K562 (cell line): ENCODE measurements around the gene HOXA7. TPM values are rescaled to one million over a fixed set of nuclear protein-coding genes. Genes with fewer than 3 reads are reported as not detected.

Source experiments
- ATAC-seq: fragments of 200-7000 bp; cut with Tn5 transposase; 3 replicates; pipeline ENCODE4 v1.9.1; 2020; ENCODE audit warnings: moderate library complexity
- BruUV-seq: library from RNA; stranded (reverse); fragments of 400-500 nt; replicated peaks from 2 replicates; lab custom pipeline; 2021; lab: Mats Ljungman, UMichigan
- CTCF ChIA-PET: fragments of 300-600 bp; formaldehyde crosslinking; extraction: SDS; loops from one replicate; lab custom pipeline; 2021; ENCODE audit warnings: low intra/inter-chr PET ratio; lab: Yijun Ruan, JAX
- POLR2A ChIA-PET: fragments of 300-600, 350-650 bp; sonication (Branson Sonifier 250); formaldehyde crosslinking; extraction: SDS; loops from one replicate; lab custom pipeline; 2021; ENCODE audit warnings: antibody characterized with exemption, inconsistent platforms; lab: Yijun Ruan, JAX
- DNase-seq, 4 experiments: peaks; one replicate each; pipeline versions ENCODE4 v3.0.0 to v3.0.0-alpha.2; 2011 to 2018; ENCODE audit warnings: low spot score in 3 of 4, mixed read lengths in 3 of 4; ENCODE audit errors: extremely low read depth in 1 of 4
- FAIRE-seq: peaks from 2 replicates; lab custom pipeline; 2011; peaks lifted over from hg19 to GRCh38; lab: Jason Lieb, UNC
- H2AFZ ChIP-seq: 2 replicates; pipeline ENCODE4 v1.6.0; 2011; ENCODE audit warnings: low read depth, low read length, control low read depth, inconsistent platforms
- H3K27ac ChIP-seq: fragments of 200-600 bp; 3 replicates; pipeline ENCODE4 v1.8.0; 2011; ENCODE audit warnings: low read depth, mild to moderate bottlenecking, control low read depth, inconsistent platforms, low read length, moderate library complexity, mixed read lengths; ENCODE audit errors: extremely low read depth
- H3K27me3 ChIP-seq, 2 experiments: fragments of 300-600 bp in 1 of 2; 2 replicates in 1 of 2; 3 replicates in 1 of 2; pipeline versions ENCODE4 v1.6.0 to v1.8.0; 2011; ENCODE audit warnings: inconsistent platforms in 2 of 2, low read length in 2 of 2, mild to moderate bottlenecking in 1 of 2, mixed read lengths in 1 of 2, moderate library complexity in 1 of 2; ENCODE audit not compliant: control insufficient read depth in 2 of 2, insufficient read depth in 2 of 2
- H3K36me3 ChIP-seq: fragments of 300-600 bp; 3 replicates; pipeline ENCODE4 v1.8.0; 2011; ENCODE audit warnings: mild to moderate bottlenecking, low read length, inconsistent platforms; ENCODE audit not compliant: control insufficient read depth, insufficient read depth
- H3K4me1 ChIP-seq, 2 experiments: fragments of 200-600 bp in 1 of 2; replicated peaks in 1 of 2; 2 replicates in 1 of 2; 3 replicates in 1 of 2; pipeline versions ENCODE4 v1.5.1 to v1.8.0; 2011; ENCODE audit warnings: inconsistent platforms in 2 of 2, low read length in 2 of 2, mild to moderate bottlenecking in 1 of 2, mixed read lengths in 1 of 2, moderate library complexity in 1 of 2; ENCODE audit not compliant: control insufficient read depth in 2 of 2, insufficient read depth in 2 of 2
- H3K4me2 ChIP-seq: 2 replicates; pipeline ENCODE4 v1.6.1; 2011; ENCODE audit warnings: low read length, control low read depth, inconsistent platforms, mixed read lengths; ENCODE audit not compliant: insufficient read depth
- H3K4me3 ChIP-seq: fragments of 200-600 bp; sonication (generic), shearing (Covaris generic); 2 replicates; pipeline ENCODE4 v1.5.1; 2016; ENCODE audit warnings: control low read depth, inconsistent platforms
- H3K79me2 ChIP-seq: fragments of 200-600 bp; 3 replicates; pipeline ENCODE4 v1.8.0; 2011; ENCODE audit warnings: low read length, inconsistent platforms; ENCODE audit not compliant: control insufficient read depth, insufficient read depth
- H3K9ac ChIP-seq, 2 experiments: 2 replicates each; pipeline versions ENCODE4 v1.6.0 to v1.6.1; 2011; ENCODE audit warnings: low read depth in 2 of 2, low read length in 2 of 2, control low read depth in 1 of 2, inconsistent platforms in 1 of 2, mild to moderate bottlenecking in 1 of 2, mixed read lengths in 1 of 2; ENCODE audit not compliant: insufficient read depth in 1 of 2
- H3K9me1 ChIP-seq: one replicate; pipeline ENCODE4 v1.6.0; 2011; ENCODE audit warnings: inconsistent platforms, mild to moderate bottlenecking, low read length, moderate library complexity; ENCODE audit not compliant: control insufficient read depth, insufficient read depth
- H3K9me3 ChIP-seq: replicated peaks from 2 replicates; pipeline ENCODE4 v1.5.1; 2011; ENCODE audit warnings: low read depth, low read length, inconsistent platforms; ENCODE audit not compliant: control insufficient read depth, insufficient read depth
- H4K20me1 ChIP-seq: replicated peaks from 2 replicates; pipeline ENCODE4 v1.6.1; 2011; ENCODE audit warnings: low read length, inconsistent platforms, mixed read lengths; ENCODE audit not compliant: control insufficient read depth, insufficient read depth
- CC2D1A ChIP-seq: fragments of 450-650 bp; IDR thresholded peaks from 2 replicates; pipeline ENCODE4 v1.6.1; 2017; ENCODE audit warnings: mild to moderate bottlenecking
- GTF2E2 ChIP-seq: fragments of 200-800 bp; sonication (Bioruptor generic); IDR thresholded peaks from 2 replicates; pipeline ENCODE4 v1.6.1; 2016; ENCODE audit warnings: missing genetic modification characterization, missing compliant biosample characterization
- KAT8 ChIP-seq: fragments of 450-650 bp; IDR thresholded peaks from 2 replicates; pipeline ENCODE4 v1.6.1; 2016; ENCODE audit warnings: low read depth, mild to moderate bottlenecking
- KDM5B ChIP-seq: fragments of 200-600 bp; sonication (generic); IDR thresholded peaks from 2 replicates; pipeline ENCODE4 v1.6.1; 2012; ENCODE audit warnings: low read depth, mild to moderate bottlenecking, moderate library complexity, low read length, control low read depth, inconsistent platforms; ENCODE audit not compliant: insufficient replicate concordance
- POLR2AphosphoS5 ChIP-seq: IDR thresholded peaks from 2 replicates; pipeline ENCODE4 v1.6.1; 2011; ENCODE audit warnings: mild to moderate bottlenecking, low read depth, low read length, moderate library complexity; ENCODE audit not compliant: control insufficient read depth, insufficient read depth
- RBM17 ChIP-seq: fragments of 200-400 bp; formaldehyde crosslinking; IDR thresholded peaks from 2 replicates; pipeline ENCODE4 v1.6.1; 2017; ENCODE audit warnings: low read depth, mild to moderate bottlenecking, low read length, borderline replicate concordance
- RFX7 ChIP-seq: fragments of 250-450 bp; sonication (Bioruptor Pico); IDR thresholded peaks from 2 replicates; pipeline ENCODE4 v1.5.1; 2021; ENCODE audit warnings: mild to moderate bottlenecking
- SNIP1 ChIP-seq: fragments of 450-650 bp; IDR thresholded peaks from 2 replicates; pipeline ENCODE4 v1.7.1; 2017; ENCODE audit warnings: low read depth, mild to moderate bottlenecking
- U2AF1 ChIP-seq: fragments of 200-400 bp; formaldehyde crosslinking; optimal IDR thresholded peaks from 2 replicates; pipeline ENCODE3; 2017; ENCODE audit warnings: mild to moderate bottlenecking, low read depth, low read length, moderate library complexity
- ZFP1 ChIP-seq: fragments of 450-650 bp; formaldehyde crosslinking; IDR thresholded peaks from 2 replicates; pipeline ENCODE4 v1.4.0; 2020; ENCODE audit warnings: mild to moderate bottlenecking, mixed read lengths
- ZNF239 ChIP-seq: fragments of 250-450 bp; sonication (Bioruptor Pico); IDR thresholded peaks from 2 replicates; pipeline ENCODE4 v1.4.0; 2020; ENCODE audit warnings: mild to moderate bottlenecking
- ZNF282 ChIP-seq: sonication (generic); formaldehyde crosslinking; IDR thresholded peaks from 2 replicates; pipeline ENCODE4 v1.8.1; 2023; ENCODE audit warnings: missing genetic modification reagents
- ZNF707 ChIP-seq: fragments of 250-450 bp; sonication (Bioruptor Pico); conservative IDR thresholded peaks from 2 replicates; pipeline ENCODE4 v1.8.0; 2022; ENCODE audit warnings: inconsistent platforms, mild to moderate bottlenecking, moderate library complexity
- WGBS: fragments of 100-300 bp; shearing (Covaris generic); methylation state at CpG from one replicate; pipeline ENCODE4 v1.1.6; 2016; ENCODE audit warnings: low coverage, mixed read lengths; ENCODE audit not compliant: insufficient coverage; ENCODE audit errors: missing lambda C conversion rate; 5-methylcytosine and 5-hydroxymethylcytosine counted together
- in situ Hi-C: fragments of 300-500 bp; cut with MboI; formaldehyde crosslinking; loops from 4 replicates; pipeline ENCODE4 v1.15.0; 2018; ENCODE audit warnings: inconsistent platforms, mixed read lengths
- intact Hi-C: fragments of 100-400 bp; cut with micrococcal nuclease; formaldehyde crosslinking; loops from 2 replicates; pipeline ENCODE4 v1.14.2; 2022
- polyA plus RNA-seq, 8 experiments: library from polyadenylated mRNA; depleted of rRNA in 4 of 8; stranded (reverse) in 5 of 8; unstranded in 3 of 8; fragments of >200 nt; fragmentation: Nextera tagmentation in 2 of 8; fragmentation: Illumina TruSeq in 1 of 8; extraction: Ambion mirVana in 2 of 8; extraction: Trizol in 1 of 8; gene quantifications; 2 replicates each; pipeline versions ENCODE4 v1.2.1 to v1.2.3, GENCODE V29; 2011 to 2014; ENCODE audit warnings: inconsistent platforms in 1 of 8, missing spikeins in 1 of 8
- total RNA-seq, 7 experiments: library from RNA; depleted of rRNA in 6 of 7; stranded (reverse); fragments of >200 nt in 6 of 7; fragmentation: Illumina TruSeq in 2 of 7; extraction: Trizol in 2 of 7; gene quantifications; 2 replicates each; pipeline versions ENCODE4 v1.2.1 to v1.2.3, GENCODE V29; 2011 to 2021; ENCODE audit warnings: low replicate concordance in 1 of 7
- TF ChIP-seq, protein P1 (sequence below): fragments of 250-450 bp; sonication (Bioruptor Pico); IDR thresholded peaks from 2 replicates; pipeline ENCODE4 v1.4.0; 2020; ENCODE audit warnings: borderline replicate concordance
- TF ChIP-seq, protein P2 (sequence below): IDR thresholded peaks from 3 replicates; pipeline ENCODE4 v1.6.1; 2011; ENCODE audit warnings: borderline replicate concordance, mild to moderate bottlenecking, moderate library complexity; ENCODE audit not compliant: insufficient read length; ENCODE audit errors: extremely low read depth
- TF ChIP-seq, protein P3 (sequence below): fragments of 250-450 bp; sonication (Bioruptor Pico); IDR thresholded peaks from 2 replicates; pipeline ENCODE4 v1.8.0; 2021; ENCODE audit warnings: moderate library complexity, mild to moderate bottlenecking, inconsistent platforms

HOXA7 gene
- total and polyA plus RNA-seq, 9 of the 15 experiments (the other 6 are each of a cell fraction or from before 2014, with no cell fraction given) = not detected

DNA sequence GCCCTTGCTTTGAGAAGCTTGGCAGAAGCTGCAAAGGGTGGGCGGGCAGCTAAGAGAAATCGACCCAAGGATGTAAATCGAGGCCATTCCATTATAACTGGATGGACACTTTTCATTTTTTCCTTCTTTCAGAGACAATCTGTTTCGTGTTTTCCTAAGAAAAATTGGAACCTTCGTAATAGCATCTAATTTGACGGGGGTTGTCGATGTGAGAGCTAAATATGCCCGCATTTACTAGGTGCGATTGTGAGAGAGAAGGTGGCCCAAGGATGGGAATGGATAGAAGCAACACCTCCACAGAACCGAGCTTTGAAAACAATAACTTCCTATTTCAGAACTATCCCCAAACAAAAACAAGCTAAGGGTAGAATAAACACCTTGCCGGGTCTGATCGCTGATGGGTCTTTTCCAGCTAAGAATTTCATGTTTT is 25.1 kb downstream of the HOXA7 start:
- Histone ChIP-seq H3K9me1 (no peaks in the 10 kb centered on the region), H3K4me3 (no peak overlapping the region), H2AFZ (no peak overlapping the region), H3K9me3 (no peaks in the 10 kb centered on the region), H3K4me1 (peaks cover 0 to 7% of the 10 kb centered on the region in 2 experiments; a peak in 1 of 5 replicates), H3K27ac (no peak overlapping the region), H3K36me3 (no peaks in the 10 kb centered on the region), H3K4me2 (no peak overlapping the region), H3K9ac (no peak overlapping the region), H3K79me2 (no peaks in the 10 kb centered on the region), H4K20me1 (no peaks in the 10 kb centered on the region; the same call in 1 of the 2 replicates), H3K27me3 (peaks cover 16 to 24% of the 10 kb centered on the region in 2 experiments)
- no peak for ATAC-seq
- ChIA-PET POLR2A (interaction anchor here (0.7 kb wide), 2 partner anchors 18 to 459 kb away, joined by 3 read pairs; no protein-coding TSS in a partner anchor), CTCF (no interaction called here)
- in situ Hi-C loops = no loop called here
- BruUV-seq = no TSS peak
- FAIRE-seq = no peak
- no peak for DNase-seq
- intact Hi-C loops = no loop called here
- whole genome bisulfite sequencing = under 1% methylated on average over 12 of the region's 12 CpGs
- TF ChIP-seq RFX7 (CRISPR knock-in tag) = no peak
- TF ChIP-seq U2AF1 = no peak
- no peak for TF ChIP-seq KDM5B
- TF ChIP-seq, protein P1, sequence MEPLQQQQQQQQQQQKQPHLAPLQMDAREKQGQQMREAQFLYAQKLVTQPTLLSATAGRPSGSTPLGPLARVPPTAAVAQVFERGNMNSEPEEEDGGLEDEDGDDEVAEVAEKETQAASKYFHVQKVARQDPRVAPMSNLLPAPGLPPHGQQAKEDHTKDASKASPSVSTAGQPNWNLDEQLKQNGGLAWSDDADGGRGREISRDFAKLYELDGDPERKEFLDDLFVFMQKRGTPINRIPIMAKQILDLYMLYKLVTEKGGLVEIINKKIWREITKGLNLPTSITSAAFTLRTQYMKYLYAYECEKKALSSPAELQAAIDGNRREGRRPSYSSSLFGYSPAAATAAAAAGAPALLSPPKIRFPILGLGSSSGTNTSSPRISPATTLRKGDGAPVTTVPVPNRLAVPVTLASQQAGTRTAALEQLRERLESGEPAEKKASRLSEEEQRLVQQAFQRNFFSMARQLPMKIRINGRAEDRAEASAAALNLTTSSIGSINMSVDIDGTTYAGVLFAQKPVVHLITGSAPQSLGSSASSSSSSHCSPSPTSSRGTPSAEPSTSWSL (CRISPR knock-in tag) = no peak
- no peak for TF ChIP-seq SNIP1
- TF ChIP-seq ZNF239 (CRISPR knock-in tag) = no peak
- no peak for TF ChIP-seq ZNF707 (CRISPR knock-in tag)
- no peak for TF ChIP-seq KAT8
- TF ChIP-seq GTF2E2 = no peak
- no peak for TF ChIP-seq RBM17
- TF ChIP-seq ZFP1 (CRISPR knock-in tag) = no peak
- TF ChIP-seq, protein P2, sequence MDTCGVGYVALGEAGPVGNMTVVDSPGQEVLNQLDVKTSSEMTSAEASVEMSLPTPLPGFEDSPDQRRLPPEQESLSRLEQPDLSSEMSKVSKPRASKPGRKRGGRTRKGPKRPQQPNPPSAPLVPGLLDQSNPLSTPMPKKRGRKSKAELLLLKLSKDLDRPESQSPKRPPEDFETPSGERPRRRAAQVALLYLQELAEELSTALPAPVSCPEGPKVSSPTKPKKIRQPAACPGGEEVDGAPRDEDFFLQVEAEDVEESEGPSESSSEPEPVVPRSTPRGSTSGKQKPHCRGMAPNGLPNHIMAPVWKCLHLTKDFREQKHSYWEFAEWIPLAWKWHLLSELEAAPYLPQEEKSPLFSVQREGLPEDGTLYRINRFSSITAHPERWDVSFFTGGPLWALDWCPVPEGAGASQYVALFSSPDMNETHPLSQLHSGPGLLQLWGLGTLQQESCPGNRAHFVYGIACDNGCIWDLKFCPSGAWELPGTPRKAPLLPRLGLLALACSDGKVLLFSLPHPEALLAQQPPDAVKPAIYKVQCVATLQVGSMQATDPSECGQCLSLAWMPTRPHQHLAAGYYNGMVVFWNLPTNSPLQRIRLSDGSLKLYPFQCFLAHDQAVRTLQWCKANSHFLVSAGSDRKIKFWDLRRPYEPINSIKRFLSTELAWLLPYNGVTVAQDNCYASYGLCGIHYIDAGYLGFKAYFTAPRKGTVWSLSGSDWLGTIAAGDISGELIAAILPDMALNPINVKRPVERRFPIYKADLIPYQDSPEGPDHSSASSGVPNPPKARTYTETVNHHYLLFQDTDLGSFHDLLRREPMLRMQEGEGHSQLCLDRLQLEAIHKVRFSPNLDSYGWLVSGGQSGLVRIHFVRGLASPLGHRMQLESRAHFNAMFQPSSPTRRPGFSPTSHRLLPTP = no peak
- TF ChIP-seq ZNF282 = no peak
- no peak for TF ChIP-seq CC2D1A
- TF ChIP-seq, protein P3, sequence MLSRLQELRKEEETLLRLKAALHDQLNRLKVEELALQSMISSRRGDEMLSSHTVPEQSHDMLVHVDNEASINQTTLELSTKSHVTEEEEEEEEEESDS (CRISPR knock-in tag) = no peak
- TF ChIP-seq POLR2AphosphoS5 = no peak
